LNCaP clone FGC (cell line): ENCODE results near the gene NTN1.

Source experiments
- DNase-seq: peaks from one replicate; pipeline ENCODE4 v3.0.0-alpha.2; 2011; ENCODE audit warnings: low read depth
- H3K4me3 ChIP-seq: 2 replicates; pipeline ENCODE4 v1.5.1; 2011; ENCODE audit warnings: mild to moderate bottlenecking, low read depth, low read length, control low read depth
- CTCF ChIP-seq: IDR thresholded peaks from 2 replicates; pipeline ENCODE4 v1.5.1; 2012; ENCODE audit warnings: mild to moderate bottlenecking; ENCODE audit not compliant: control insufficient read depth, insufficient read depth; ENCODE audit errors: extremely low read depth

Gene NTN1

DNA sequence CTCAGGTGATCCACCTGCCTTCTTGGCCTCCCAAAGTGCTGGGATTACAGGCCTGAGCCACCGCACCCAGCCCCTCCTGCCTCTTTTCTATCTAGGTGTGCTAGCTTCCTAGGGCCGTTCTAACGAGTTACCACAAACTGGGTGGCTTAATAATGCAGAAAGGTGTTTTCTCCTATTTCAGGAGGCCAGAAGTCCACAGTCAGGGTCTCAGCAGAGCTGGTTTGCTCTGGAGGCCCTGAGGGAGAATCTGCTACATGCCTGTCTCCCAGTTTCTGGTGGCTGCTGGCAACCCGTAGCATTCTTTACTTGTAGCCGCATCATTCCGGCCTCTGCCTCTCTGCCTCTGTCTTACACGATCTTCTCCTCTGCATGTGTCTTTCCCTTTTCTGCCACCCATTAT is 89.2 kb downstream of the NTN1 start:
- no peak for DNase-seq
- TF ChIP-seq CTCF = no peak

DNA sequence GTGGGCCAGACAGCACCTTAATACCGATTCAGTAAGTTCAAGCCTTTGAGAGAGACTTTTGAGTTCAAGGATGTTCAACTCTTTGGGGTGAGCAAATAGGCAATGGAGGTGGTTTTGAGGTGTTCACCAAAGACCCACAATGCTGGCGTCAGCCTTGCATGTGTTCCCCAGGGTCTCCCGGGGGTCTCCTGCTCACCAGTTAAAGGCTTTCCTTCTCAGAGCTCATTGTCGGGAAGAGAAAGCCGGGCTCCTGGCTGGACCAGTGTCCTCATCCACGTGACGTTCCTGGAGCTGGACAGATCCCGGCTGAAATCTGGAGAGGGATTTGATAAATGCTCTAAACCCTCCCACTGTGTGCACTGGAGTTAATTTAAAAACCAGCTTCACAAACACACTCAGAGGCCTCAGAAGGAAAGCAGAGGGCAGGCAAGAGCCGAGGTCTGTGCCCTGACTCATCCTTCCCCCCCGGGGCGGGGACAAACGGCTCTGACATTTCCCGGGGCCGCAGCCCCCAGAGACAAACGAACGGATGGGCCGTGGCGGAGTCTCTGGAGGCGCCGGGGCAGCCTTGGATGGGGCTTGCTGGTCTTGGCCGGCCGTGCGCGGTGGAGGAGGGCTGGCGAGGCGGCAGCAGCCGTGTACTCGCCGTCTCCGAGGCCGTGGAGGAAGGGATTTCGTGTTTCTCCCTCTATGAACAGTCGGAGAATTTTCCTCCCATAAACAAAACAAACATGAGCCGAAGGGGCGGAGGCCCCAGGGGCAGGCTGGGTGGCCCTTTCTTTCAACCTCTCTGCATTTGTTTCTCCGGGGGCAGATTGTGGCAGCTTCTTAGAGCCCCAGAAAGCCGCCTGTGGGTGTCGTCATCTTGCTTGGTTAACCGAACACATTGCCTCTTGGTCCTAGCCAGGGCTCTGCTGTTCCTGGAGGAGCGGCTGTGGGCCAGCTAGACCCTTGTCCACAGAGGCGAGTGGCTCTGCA is 94.2 kb downstream of the NTN1 start:
- 0 out of 2 replicates have a peak, but pooled peaks have one; percentile 9 for TF ChIP-seq CTCF
- DNase-seq = no peak
- no peak overlapping the region for H3K4me3 ChIP-seq

More for the DNA sequence above, 89.2 kb downstream of the NTN1 start:
- H3K4me3 ChIP-seq = no peak overlapping the region

- DNase-seq = no peak
- no peak overlapping the region for H3K4me3 ChIP-seq
- no peak for TF ChIP-seq CTCF
These were observed 95.1 kb downstream of the NTN1 start for GRCh38 chr17:9116311-9116835.

- no peak overlapping the region for H3K4me3 ChIP-seq
- no peak for DNase-seq
- TF ChIP-seq CTCF = no peak
These were observed 95.7 kb downstream of the NTN1 start for GRCh38 chr17:9116861-9117568.

DNA sequence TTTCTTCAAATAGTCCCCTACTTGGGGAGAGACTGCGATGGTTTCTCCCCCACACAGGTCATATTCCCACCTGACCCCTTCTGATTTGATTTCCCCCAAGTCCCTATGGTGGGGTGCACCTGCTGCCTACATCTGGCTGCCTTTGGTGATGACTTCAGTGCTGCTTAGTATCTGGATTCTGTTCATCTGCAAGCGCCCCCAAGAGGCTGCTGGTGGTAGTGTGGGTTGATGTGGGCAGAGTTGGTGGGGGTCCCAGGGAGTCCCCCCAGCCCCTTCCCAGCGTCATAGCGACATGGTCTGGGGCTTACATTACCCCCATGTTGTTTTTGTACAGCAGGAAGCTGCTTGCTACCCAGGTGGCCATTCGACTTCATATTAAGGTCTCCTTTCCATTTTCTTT is 99.2 kb downstream of the NTN1 start:
- no peak for TF ChIP-seq CTCF
- DNase-seq = no peak
- H3K4me3 ChIP-seq = no peak overlapping the region

- DNase-seq = no peak
- TF ChIP-seq CTCF = no peak
- no peak overlapping the region for H3K4me3 ChIP-seq
These were observed 100.0 kb downstream of the NTN1 start for GRCh38 chr17:9121186-9121820.
